A549 treated with Hydrocortisone at 1 μM for 4 hours (cell line): ENCODE results near the gene XPOT. TPM values are rescaled to one million over a fixed set of nuclear protein-coding genes. Genes with fewer than 3 reads are reported as not detected.

Experiments used
- total RNA-seq: library from RNA; stranded (reverse); fragments of 200-300 nt; extraction: Qiagen RNA extraction; gene quantifications from 5 replicates; pipeline ENCODE4 v1.2.3, GENCODE V29; 2022

XPOT gene
- total RNA-seq, result 40.4 to 48.9 TPM (median 48.5 TPM) in 5 replicates

DNA sequence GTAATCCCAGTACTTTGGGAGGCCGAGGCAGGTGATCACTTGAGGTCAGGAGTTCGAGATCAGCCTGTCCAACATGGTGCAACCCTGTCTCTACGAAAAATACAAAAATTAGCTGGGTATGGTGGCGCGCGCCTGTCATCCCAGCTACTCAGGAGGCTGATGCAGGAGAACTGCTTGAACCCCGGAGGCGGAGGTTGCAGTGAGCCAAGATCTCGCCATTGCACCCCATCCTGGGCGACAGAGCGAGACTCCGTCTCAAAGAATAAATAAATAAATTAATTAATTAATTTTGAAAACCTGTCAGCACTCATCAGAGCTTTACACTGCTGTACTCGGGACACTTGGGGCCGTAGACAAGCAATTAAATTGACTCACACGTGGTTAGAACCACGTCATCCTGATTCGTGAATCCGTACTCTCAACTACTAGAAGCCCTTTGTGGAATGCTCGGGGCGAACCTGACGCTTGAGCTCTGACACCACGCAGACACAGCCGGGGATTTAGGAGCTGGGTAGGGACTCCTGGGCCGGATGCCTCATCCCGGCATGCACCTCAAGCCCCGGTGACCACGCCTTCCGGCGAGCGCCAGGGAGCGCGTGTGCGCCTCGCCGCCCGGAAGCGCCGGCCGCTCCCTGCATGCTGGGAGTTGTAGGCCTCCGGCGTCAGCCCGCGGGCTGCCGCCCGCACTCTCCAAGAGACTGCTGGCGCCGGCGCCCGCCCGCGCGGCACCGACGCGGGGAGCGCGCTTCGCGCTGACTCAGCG lies at the start of gene XPOT:
TSS of gene XPOT (plus strand) at position 686 of the 763 bp plus-strand sequence. CDS start 5,644 bp downstream, outside the sequence.

GRCh38 chr12:64390275-64390851 lies 13.8 kb upstream of the XPOT start, which contains the start of gene C12orf56:
C12orf56 (minus strand) TSS chr12:64390758; CDS start chr12:64390565, 193 bp downstream.

DNA sequence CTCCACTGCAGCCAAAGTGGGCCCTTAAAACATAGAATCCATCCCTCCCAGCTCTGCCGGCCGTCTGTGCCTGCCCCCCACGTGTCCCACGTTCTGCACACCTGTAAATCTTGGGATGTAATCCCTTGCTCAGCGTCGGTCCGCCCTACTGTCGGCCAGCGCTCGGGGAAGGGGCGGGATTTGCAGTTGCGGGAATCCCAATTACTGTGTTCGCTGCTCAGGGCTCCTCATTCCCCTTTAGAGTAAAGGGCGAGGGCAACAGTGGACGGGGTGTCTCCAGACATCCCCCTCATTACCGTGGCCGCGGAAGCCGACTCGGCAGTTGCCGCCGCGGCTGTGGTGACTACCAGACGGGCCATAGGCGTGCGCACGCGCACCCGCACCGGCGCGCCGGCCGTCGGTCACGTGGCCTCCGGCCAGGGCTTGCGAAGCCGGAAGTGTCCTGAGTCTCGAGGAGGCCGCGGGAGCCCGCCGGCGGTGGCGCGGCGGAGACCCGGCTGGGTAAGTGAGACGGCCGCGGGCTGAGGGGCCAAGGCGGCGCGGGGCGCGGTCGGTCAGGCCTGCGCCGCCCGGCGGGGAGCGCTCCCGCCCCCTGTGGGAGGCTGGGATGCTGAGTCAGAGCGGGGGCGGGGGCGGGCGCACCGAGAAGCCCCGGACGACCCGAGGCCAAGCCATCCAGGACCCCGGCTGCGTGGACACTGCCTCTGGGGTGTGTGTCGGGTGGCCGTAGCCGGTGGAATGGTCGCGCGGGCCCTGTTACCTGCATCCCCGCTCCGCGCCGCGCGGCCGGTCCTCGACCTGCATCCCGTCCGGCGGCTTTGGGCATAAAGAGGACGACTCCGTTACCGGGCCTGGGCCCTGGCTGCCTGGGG lies 47.7 kb downstream of the XPOT start, which contains the start of gene TBK1:
TSS of gene TBK1 (plus strand) at position 434 of the 872 bp plus-strand sequence. CDS start 3,751 bp downstream, outside the sequence.

Other genes starting within 250 kb of the XPOT start
- 7.8 to 8.5 TPM (median 8.2 TPM) in 5 replicates for gene KICS2, start 182.1 kb upstream of the XPOT start, total RNA-seq
- 0.03 to 0.05 TPM in 2 of 5 replicates, not detected in the others for gene C12orf56, start 13.6 kb upstream of the XPOT start, total RNA-seq
- 20.0 to 26.6 TPM (median 22.2 TPM) in 5 replicates for gene TBK1, start 47.7 kb downstream of the XPOT start, total RNA-seq
- 19.3 to 25.7 TPM (median 22.1 TPM) in 5 replicates for gene RASSF3, start 206.1 kb downstream of the XPOT start, total RNA-seq